Activated CD8-positive, alpha-beta memory T cell treated with anti-CD3 and anti-CD28 coated beads, Interleukin-2, amount 50 U/mL, for 24 hours (primary cell): ENCODE measurements around the gene NAA60.
"Not testable (repeated sequence)": the region's sequence is repeated elsewhere in the genome, so short reads cannot be mapped to it uniquely, and the experiment has no call there.

ENCODE experiments used
- DNase-seq: peaks from one replicate; pipeline ENCODE4 v3.0.0-alpha.2; 2020; ENCODE audit errors: extremely low read depth

NAA60 gene

DNA sequence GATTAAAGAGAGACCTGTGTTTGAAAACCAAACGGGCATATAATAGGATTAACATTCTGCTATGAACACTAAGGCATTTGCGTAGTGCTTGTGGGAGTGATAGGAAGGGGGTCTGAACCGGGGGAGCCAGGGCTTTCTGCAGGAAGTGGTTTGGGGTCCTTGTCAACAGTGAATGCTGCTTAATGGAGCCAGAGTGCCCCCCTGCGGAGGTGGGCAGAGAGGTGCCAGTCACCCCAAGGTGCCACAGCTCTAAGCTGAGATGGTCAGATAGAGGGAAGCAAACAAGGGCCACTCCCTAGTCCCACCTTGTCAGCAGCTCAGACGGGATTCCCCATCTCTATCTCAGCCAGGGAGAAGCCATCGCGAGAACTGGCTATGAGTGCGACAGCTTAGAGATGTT is 17.7 kb downstream of the NAA60 start:
- DNase-seq, result no peak

DNA sequence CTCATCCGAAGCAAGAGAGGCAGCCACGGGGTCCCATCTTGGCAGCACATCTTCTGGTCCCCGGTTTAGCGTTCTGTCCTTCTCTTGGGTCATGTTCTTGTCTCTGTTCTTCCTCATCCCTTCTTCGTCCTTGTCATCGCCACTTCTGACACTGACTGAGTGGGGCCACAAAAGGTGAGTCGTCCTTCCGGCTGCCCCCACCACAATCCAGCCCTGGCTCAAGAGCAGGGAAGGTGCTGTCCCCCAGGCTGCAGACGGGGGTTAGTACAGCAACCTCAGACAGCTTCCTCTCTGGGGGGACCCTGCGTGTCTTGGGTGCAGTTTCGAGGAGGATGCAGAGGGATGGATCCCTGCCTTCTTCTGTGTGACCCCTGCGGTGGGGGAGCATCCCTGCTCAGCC is 21.8 kb downstream of the NAA60 start:
- no peak for DNase-seq

DNA sequence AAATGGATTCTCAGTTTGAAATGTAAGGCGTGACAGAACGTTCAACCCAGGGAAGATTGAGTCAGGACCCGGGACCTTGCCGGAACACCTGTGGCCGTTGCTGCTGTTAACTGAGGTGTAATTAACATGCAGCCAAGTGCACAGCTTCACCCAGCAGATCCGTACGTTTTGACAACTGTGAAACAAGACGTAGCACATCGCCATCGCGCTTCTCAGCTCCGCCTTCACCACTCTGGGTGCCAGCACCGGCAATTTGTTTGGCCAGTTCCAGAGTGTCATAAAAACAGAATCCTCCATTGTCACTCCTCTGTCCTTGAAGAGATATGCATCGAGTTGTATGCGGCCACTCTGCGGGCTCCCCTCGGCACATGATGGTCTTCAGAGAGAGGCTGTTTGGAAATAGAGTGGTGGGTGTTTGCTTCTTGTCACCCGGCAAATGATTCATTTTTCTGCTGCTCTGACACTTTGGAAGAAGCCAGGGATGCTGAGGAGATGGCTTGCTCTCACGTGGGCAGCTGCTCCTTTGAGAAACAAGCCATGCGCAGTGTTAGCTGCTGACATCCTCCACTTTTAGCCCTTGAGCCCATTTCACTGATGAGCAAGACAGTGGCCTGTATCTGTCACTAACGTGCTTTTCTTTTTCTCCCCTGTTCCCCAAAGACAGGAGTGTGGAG is 22.6 kb downstream of the NAA60 start:
- no peak for DNase-seq

DNA sequence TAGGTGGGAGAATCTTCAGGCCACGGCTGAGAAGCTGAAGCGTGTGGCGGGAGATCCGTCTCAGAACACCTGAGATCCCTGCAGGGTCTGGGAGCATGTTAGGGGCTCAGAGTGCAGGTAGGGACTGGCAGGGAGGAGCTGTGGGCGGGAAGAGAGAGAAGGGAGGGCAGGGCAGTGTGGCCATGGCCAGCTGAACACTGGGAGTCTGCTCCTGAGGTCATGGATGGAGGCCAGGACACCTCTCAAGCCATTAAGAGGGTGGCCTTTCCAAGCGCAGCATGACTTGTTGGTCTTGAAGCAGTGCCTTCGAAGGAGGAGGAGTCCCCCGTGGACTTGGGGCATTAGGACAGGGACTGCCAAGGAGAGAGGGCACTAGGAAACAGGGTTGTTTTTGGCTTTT is 23.7 kb downstream of the NAA60 start:
- no peak for DNase-seq

DNA sequence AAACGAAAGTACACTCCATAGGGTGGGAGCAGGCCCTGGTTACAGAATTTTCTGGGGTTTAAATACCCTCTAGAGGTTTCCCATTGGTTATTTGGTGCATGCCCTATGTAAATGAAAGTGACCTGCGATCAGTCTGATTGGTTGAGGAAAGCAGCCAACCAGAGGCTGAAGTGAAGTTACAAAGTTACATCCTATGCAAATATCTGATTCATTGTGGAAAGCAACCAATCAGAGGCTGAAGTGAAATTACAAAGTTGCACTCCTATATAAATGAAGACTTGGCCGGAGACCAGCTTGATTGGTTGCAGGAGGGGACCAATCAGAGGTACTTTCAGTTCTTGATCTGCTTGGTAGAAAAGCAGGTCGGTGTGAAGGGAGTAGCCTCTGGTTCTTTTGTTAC is 24.4 kb downstream of the NAA60 start:
- no peak for DNase-seq

DNA sequence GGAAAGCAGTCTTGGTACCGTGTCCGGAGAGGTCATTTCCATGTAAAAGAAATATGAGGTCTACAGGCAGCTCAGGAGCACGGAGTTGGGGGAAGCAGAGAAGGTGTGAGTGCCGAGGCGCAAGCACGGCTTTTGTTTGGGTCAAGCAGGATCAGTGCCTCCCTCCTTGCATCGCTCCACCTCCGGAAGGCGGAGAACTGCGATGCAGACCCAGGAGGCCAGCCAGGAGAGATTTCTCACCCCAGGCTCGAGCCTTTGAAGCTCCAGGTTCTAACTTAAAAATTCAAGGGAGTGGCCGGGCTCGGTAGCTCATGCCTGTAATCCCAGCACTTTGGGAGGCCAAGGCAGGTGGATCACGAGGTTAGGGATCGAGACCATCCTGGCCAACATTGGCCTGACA is 25.0 kb downstream of the NAA60 start:
- DNase-seq, result no peak

DNA sequence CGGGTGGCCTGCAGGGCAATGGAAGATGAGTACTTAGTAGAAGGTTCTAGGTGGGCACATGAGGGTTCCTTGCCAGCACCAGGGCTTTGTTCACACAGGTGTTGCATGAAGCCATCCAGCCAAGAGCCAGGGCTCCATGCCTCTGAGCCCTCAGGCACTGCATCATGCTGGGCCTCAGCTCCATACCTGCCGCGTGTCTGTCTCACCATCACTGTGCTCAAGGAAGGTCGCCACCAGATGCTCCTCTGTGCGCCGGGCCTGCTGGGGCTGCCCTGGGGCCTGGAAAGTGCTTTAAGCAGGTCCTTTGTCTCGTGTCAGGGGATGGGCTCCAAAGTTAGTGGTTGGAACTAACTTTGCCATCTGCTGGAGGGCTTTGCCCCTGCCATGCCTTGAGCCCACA is 26.3 kb downstream of the NAA60 start:
- DNase-seq, result no peak

DNA sequence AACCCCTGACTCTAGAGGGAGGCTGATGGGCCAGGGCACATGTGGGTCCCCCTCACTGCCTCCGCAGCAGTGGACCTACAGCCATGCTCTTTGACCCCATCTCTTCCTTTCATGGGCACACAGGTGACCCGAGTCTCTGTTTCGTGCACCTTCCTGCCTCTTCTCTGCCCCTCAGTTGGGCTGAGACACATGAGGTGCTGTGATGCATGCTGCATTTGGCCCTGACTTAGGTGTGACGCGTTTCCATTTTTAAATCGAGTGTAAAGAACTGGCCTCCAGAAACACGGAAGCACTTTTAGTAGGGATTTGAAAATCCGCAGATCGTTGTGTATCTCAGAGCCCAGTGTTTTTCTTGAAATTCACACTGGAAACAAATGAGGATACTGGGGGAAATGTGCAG is 27.2 kb downstream of the NAA60 start:
- DNase-seq, result no peak

DNA sequence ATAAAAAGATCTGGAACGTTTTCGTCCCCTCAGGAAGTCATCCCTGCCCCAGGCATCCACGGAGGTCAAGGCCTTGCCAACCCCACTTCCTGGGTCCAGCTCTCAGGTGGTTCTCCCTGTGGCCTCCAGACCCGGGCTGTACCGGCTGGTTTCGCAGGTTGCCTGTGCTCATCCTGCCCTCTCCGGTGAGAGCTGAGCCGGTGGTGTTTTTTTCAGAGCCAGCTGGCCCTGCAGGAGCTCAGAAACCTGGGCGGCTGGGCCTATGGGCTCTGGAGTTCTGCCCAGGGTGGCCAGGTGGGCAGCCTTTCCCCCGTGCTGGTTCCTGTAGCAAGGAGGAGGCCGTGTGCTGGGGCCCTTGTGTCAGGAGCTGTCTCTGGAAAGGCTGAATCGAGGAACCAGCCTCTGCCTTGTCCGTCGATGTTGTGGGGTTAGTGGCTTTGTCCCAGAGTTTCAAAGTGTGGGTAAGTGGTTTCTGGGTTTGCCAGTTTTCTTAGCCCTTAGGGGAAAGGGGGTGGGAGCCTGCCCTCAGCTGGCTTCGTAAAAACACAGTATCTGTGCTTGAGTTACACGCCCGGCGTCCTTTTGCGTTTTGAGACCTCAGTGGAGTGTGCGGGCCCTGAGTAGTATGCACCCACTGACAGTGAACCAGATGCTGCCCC is 28.2 kb downstream of the NAA60 start:
- no peak for DNase-seq

DNA sequence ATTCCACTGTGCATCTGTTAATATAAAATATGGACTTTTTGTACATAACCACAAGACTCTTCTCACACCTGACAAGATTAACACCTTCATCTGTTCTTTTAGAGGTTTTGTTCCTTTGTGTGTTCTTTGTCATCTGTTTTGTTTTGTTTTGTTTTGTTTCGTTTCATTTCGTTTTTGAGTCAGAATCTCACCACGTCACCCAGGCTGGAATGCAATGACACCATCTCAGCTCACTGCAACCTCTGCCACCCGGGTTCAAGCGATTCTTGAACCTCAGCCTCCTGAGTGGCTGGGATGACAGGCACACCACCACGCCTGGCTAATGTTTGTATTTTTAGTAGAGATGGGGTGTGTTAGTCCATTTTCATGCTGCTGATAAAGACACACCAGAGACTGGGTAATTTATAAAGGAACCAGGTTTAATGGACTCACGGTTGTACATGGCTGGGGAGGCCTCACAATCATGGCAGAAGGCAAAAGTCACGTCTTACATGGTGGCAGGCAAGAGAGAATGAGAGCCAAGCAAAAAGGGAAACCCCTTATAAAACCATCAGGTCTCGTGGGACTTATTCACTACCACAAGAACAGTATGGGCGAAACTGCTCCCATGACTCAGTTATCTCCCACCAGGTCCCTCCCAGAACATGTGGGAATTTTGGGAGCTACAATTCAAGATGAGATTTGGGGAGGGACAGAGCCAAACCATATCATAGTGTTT is 29.6 kb downstream of the NAA60 start:
- DNase-seq, result no peak

DNA sequence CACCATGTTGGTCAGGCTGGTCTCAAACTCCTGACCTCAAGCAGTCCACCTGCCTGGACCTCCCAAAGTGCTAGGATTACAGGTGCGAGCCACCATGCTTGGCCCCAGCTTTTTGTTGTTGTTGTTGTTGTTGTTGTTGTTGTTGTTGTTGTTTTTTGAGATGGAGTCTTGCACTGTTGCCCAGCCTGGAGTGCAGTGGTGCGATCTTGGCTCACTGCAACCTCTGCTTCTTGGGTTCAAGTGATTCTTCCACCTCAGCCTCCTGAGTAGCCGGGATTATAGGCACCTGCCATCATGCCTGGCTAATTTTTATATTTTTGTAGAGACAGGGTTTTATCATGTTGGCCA is 30.1 kb downstream of the NAA60 start:
- DNase-seq, result not testable (repeated sequence)

DNA sequence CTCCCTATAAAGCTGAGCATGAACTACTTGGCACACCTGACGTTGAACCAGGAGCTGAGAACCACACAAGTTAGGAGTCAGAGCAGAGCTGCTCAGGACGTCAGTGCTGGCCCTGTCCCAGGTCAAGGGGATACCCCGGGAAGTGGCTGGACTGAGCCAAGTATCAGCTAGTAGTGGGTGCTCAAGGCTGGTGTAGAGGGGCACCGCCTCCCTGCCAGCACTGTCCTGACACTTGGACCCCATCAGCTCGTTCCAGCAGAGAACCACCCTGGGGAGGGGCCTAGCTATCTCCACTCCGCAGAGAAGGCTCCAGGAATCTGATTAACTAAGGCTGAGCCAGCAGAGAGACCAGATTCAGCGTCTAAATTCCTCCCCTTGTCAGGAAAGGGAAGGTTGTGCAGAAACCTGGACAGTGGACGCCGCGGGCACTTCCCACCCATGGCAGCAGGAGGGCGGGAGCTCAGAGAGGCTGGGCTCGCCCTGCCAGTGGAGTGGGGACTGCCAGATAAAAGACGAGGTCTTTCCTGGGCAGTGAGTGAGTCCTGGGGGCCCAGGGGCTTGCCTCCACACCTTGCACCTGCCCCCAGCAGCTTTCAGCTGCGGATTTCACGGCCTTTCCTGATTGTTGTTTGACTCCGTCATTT is 30.8 kb downstream of the NAA60 start:
- no peak for DNase-seq

DNA sequence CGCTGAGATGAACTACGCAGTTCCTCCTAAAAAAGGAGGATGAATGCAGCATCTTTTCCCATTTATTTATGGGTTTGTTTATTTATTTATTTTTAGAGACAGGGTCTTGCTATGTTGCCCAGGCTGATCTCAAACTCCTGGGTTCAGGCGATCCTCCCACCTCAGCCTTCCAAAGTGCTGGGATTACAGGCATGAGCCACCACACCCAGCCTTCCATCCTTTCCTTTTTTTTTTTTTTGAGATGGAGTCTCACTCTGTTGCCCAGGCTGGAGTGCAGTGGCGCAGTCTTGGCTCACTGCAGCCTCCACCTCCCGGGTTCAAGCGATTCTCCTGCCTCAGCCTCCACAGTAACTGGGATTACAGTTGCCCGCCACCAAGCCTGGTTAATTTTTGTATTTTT is 31.4 kb downstream of the NAA60 start:
- not testable (repeated sequence) for DNase-seq

DNA sequence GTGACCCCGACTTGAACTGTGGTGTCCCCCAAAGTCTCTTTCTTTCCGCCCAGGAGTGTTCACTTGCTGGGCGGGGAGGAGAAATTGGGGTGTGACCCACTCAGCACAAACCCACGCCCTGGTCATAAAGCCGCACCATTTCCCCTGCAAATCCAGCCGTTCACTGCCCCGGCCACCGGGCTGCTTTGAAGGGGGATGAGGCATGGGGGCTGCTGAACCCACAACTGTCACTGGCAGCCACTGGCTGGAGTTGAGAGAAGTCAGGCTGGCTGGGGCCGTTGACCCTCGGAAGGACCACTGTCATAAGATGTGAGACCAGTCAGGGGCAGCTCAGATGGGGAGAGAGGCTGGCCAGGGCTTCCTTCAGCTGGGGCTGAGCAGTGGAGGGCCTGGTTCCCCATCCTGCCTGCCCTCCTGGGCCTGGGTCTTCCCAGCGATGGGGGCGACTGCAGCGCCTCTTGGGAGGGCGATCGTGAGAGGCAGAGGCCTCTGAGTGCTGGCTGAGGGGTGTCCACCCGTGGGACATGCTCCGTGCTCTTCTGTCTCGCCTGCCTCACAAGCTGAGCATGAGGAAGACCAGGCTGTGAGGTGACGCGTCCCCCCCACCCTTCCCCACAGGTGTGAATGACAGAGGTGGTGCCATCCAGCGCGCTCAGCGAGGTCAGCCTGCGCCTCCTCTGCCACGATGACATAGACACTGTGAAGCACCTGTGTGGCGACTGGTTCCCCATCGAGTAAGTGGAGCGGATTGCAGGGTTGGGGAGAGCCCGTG is 32.3 kb downstream of the NAA60 start:
- DNase-seq, result no peak

DNA sequence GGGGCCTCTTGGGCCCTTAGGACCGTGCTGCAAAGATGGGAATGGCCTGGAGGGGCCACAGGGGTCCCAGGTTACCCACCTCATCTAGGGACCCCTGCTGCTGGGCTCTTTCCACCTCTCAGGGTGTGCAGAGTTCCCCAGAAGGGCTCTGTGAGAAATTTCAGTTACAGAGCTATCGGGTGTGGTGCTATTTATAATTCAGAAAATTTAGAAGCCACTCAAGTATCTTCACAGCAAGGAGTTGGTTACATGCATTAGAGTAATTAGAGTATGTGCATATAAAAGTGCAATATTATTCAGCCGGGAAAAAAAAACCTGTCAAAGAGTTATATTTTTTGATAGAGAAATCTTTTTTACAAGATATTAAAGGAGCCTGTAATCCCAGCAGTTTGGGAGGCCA is 32.9 kb downstream of the NAA60 start:
- no peak for DNase-seq

DNA sequence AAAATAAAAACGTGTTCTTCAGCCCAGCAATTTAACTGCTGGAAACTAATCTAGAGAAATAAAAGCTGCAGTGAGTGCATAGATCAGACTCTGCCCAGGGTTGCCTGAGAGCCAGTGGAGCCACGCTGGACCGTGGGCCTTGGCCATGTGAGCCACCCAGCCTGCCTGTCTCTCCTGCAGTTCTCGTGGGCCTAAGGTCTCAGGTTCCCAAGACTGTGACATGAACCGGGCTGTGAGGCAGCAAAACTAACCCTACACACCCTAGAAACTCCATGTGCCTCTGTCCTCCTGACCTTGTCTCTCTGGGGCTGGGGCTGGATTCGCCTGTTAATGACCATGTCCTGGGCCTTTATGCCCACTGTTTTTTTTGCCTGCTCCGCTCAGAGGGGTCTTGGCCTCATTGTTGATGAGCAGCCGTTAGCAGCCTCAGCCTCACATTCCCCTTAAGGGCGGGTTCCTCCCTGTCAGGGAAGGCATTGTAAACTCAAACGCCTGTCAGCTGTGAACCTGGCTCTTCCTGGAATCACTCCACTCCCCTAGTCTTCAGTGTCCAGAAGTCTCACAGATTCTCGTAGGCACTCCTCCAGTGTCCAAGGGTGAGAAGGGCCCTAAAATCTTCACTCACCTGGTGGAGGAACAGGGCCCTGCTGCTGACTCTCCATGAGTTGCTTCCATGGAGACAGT is 34.9 kb downstream of the NAA60 start:
- no peak for DNase-seq

DNA sequence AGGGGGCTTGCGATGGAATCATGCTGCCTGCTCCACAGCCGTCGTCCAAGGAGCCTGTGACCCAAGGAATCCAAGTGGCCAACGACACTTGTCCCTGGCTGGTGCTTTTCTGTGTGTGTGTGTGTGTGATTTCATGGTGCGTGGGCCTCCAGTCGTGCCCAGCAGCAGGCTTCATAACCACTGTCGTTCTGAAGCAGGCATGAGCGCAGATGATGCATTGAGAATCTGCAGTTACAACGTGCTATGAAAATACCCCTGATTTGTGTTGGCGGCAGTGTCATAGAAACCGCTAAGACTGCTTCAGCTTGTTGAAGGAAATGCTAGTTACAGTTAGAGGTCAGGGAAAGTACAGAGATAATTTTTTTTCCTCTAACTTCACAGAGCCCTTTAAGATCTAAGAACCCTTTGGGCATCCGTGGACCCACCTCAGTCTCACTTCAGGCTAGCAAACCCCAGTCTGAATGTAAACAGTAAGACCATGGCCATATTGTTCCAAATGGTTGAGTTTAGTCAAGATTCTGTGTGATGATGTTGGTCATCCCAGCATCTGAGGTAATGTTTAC is 36.3 kb downstream of the NAA60 start:
- no peak for DNase-seq

DNA sequence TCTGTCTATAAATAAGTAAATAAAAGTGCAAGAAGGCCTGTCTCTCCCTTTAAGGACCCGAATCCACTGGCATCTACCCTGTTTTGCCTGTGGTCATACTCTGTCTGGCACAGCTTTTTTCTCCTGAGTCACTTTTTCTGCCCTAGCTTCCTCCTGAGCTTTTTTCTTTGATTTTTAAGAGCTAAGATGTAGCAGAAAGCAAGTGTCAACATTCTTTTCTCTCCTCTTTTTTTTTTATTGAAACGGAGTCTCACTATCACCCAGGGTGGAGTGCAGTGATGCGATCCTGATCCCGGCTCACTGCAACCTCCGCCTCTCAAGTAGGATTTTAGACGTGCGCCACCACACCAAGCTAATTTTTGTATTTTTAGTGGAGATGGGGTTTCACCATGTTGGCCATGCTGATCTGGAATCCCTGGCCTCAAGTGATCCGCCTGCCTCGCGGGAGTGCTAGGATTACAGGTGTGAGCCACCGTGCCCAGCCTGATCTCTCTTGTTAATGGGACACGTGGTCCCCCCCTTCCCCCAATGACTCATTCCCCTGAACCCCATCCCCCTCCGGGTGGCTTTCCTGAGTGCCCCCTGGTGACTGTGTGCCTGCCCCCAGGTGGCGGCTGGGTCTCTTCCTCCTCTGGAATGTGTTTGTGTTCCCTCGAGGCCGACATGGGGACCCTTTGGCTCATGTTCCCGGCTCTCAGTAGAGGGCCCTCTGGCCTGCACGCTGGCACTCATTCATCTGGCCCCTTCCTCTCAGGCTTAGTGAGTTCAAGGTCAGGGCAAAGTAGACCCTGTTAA is 37.6 kb downstream of the NAA60 start:
- no peak for DNase-seq

DNA sequence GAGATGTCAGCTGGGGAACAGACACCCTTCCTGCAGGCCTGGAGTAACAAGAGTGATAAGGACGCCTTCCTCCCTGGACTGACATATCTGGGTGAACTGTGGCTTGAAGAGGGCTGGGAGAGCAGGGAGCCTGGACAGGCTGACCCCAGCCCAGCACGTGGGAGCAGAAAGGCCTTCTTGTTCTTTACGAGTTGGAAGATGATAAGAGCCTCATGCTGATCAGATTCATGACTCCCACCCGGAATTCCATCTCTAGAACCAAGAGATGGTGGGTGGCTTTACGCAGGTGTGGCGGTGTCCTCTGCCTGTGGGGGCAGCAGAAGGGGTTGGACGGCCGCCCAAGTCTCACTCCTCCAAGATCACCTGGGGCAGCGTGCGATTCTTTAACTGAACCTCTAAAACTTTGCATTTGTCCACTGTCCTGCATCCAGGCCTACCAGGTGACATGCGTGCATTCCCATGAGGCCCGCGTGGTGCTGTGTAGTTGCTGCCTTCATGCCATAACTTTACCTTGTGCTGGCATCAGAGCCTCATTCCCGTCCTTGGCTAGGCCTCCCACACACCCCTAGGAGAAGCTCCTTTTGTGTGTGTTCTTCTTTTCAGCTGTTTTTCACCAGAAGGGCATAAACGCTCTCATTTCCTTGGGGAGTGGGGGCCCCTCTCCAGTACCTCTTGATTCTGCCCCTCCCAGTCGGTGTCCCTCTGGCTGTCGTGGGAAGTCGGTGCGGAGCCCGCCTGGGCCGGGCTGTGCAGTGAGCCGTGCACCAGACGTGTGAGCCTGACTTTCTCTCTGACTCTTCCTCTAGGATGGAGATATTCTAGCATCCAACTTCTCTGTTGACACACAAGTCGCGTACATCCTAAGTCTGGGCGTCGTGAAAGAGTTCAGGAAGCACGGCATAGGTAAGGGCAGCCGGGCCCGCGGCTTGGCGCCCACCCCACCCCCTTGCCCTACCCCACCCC is 38.5 kb downstream of the NAA60 start:
- no peak for DNase-seq
